ENCODE data around the gene LCP1. TPM values are rescaled to one million over a fixed set of nuclear protein-coding genes. Genes with fewer than 3 reads are reported as not detected.

LCP1 gene
- total RNA-seq, 2 donors from 2014 or later: 8.6 to 31.7 TPM

DNA sequence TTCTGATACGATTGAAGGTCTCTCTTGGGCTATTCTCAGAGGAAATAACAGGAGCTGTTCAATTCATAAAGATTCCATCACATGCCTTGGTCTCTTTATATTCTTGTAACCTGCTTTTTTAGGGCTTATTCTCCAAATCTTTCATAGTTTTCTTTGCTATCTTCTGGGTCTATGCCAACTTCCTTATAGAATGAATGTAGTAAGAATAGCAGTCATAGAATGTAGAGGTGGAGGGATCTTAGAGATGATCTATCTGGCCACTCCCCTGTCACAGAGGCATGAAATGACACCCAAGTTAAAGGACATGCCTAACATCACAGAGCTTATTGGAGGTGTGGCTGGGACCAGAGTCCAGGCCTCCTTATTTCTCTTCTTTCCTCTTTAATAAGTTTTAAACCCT lies 13.2 kb downstream of the LCP1 start:
- Histone ChIP-seq H3K36me3 (no peaks in the 10 kb centered on the region), H3K27me3 (no peaks in the 10 kb centered on the region), H3K4me1 (no peaks in the 10 kb centered on the region), H3K27ac (no peak overlapping the region), H3K4me3 (no peak overlapping the region), H3K9me3 (no peaks in the 10 kb centered on the region)
- DNase-seq (ENCODE audit: low spot score): no peak
- TF ChIP-seq, protein P1, sequence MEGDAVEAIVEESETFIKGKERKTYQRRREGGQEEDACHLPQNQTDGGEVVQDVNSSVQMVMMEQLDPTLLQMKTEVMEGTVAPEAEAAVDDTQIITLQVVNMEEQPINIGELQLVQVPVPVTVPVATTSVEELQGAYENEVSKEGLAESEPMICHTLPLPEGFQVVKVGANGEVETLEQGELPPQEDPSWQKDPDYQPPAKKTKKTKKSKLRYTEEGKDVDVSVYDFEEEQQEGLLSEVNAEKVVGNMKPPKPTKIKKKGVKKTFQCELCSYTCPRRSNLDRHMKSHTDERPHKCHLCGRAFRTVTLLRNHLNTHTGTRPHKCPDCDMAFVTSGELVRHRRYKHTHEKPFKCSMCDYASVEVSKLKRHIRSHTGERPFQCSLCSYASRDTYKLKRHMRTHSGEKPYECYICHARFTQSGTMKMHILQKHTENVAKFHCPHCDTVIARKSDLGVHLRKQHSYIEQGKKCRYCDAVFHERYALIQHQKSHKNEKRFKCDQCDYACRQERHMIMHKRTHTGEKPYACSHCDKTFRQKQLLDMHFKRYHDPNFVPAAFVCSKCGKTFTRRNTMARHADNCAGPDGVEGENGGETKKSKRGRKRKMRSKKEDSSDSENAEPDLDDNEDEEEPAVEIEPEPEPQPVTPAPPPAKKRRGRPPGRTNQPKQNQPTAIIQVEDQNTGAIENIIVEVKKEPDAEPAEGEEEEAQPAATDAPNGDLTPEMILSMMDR (IDR thresholded peaks at IDR 0.05): no peak

DNA sequence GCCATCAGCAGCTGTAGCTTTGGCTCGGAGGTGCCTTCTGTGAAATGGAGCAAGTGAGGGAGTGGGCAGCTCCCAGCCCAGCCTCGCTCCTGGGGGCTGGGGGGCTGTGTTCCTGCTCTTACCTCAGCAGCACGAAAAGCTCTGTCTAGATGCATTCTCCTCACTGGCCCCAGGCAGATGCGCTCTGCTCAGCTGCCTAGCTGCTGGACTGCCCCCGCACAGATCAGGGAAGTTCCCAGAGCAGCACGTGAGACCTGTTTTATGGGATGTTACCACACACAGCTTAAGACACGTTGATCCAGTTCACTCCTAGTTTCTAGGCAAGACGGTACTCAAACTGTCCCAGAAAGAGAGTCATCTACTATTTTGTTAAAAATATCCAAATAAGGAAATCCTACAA lies 13.6 kb downstream of the LCP1 start:
- no peaks in the 10 kb centered on the region for H3K9me3 ChIP-seq
- H3K4me1 ChIP-seq: no peaks in the 10 kb centered on the region
- TF ChIP-seq, protein P1 (IDR thresholded peaks at IDR 0.05): no peak
- H3K27ac ChIP-seq: no peak overlapping the region
- H3K36me3 ChIP-seq: no peaks in the 10 kb centered on the region
- no peak for DNase-seq (ENCODE audit: low spot score)
- no peaks in the 10 kb centered on the region for H3K27me3 ChIP-seq
- no peak overlapping the region for H3K4me3 ChIP-seq

DNA sequence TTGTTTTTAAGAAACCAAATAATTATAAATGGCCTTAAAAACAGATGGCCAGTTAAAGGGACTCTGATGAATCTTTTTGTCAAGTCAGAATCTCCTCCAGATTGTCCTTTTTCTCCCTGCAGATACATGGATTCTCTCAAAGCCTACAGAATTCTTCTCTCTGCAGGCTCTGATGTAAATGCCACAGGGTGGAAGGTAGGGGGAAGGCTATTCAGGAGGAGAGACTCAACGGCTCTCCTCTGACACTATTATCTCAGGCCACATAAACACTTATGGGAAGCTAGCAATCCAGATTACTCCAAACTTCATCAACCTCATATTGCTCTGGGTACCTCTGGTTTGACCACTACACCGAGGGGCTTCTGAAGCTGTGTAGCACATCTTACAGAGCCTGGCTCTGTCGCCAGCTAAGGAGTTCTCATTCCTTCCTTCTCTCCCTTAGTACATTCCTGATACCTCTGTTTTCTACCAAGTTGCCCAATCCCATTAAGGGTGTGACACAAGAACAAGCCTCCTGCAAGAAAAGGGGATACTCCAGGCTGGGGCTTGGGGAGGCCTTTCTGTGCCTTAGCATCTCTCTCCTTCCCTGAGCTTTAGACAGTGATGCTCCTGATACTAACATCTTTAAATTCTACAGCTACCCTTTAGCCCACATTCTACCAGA lies 14.9 kb downstream of the LCP1 start:
- H3K27ac ChIP-seq: no peak overlapping the region
- TF ChIP-seq, protein P1 (IDR thresholded peaks at IDR 0.05): no peak
- H3K4me1 ChIP-seq: no peaks in the 10 kb centered on the region
- no peak overlapping the region for H3K4me3 ChIP-seq
- no peaks in the 10 kb centered on the region for H3K36me3 ChIP-seq
- no peaks in the 10 kb centered on the region for H3K27me3 ChIP-seq
- DNase-seq (ENCODE audit: low spot score): no peak
- H3K9me3 ChIP-seq: no peaks in the 10 kb centered on the region

DNA sequence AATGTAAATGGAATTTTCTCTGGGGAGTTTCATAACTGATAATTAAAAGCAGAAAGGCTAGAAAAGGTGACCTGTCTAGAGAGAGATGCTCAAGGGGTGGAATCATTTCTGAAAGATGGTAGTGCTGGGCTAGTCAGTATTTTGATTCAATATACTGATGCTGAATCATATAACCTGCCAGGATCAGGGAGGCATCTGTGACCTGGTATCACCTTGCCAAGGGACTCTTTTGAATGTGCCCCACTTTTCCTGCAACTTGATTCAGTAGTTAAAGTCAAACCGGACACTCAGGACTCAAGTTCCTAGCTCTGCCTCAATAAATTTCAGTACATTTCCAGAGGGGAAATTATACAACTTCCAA lies 15.8 kb downstream of the LCP1 start:
- Histone ChIP-seq H3K9me3 (no peaks in the 10 kb centered on the region), H3K27me3 (no peaks in the 10 kb centered on the region), H3K36me3 (no peaks in the 10 kb centered on the region), H3K4me3 (no peak overlapping the region), H3K27ac (no peak overlapping the region), H3K4me1 (no peaks in the 10 kb centered on the region)
- DNase-seq (ENCODE audit: low spot score): no peak
- TF ChIP-seq, protein P1 (IDR thresholded peaks at IDR 0.05): no peak

DNA sequence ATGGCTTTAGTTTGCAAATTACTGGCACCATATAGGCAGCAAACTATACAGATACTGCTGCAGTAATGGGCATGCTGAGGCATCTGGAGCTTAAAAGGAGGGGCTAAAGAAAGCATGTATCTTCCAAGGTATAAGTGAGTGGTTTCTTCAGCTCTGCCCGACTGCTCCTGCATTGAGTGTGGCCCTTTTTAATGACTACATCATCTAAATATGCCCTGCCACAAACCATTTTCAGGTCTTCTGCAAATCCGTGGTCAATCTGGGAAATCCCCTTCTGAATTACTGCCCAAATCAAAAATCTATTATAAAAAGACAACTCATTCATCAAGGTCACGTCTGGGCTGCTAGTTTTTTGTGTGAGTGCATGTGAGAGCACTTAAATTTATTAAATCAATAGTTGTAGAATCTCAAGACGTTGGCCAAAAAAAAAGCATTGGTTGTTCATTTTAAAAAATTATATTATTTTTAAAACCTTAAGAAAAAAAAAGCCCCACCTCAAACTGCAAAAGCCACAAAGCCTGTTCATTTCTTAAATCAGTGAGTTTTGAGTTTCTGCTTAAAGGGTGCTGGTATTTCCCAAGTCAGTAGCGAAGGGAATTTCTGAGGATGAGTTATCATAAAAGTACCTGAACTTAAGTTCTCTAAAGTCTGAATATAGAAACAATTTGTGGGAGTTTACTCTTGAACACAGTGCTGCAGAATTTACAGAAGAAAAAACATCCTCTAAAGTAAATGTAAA lies 16.3 kb downstream of the LCP1 start:
- no peaks in the 10 kb centered on the region for H3K9me3 ChIP-seq
- TF ChIP-seq, protein P1 (IDR thresholded peaks at IDR 0.05): no peak
- no peak for DNase-seq (ENCODE audit: low spot score)
- H3K27ac ChIP-seq: no peak overlapping the region
- no peaks in the 10 kb centered on the region for H3K4me1 ChIP-seq
- H3K36me3 ChIP-seq: no peaks in the 10 kb centered on the region
- no peaks in the 10 kb centered on the region for H3K27me3 ChIP-seq
- H3K4me3 ChIP-seq: no peak overlapping the region
